ENCODE measurements around the gene YIPF1.

Gene YIPF1

GRCh38 chr1:53929246-53929960, 39.8 kb upstream of the YIPF1 start:
- no peak for TF ChIP-seq CTCF (IDR thresholded peaks at IDR 0.05)
- Histone ChIP-seq H3K4me3 (no peak overlapping the region), H3K27ac (no peak overlapping the region)
- DNase-seq (ENCODE audit: low spot score): no peak

GRCh38 chr1:53927376-53927881, 37.8 kb upstream of the YIPF1 start:
- no peak for DNase-seq (ENCODE audit: low spot score)
- Histone ChIP-seq H3K27ac (no peak overlapping the region), H3K4me3 (no peak overlapping the region)
- no peak for TF ChIP-seq CTCF (IDR thresholded peaks at IDR 0.05)

GRCh38 chr1:53919675-53920066, 30.1 kb upstream of the YIPF1 start:
- DNase-seq (ENCODE audit: low spot score): no peak
- H3K4me3 ChIP-seq: no peak overlapping the region
- TF ChIP-seq CTCF (IDR thresholded peaks at IDR 0.05): no peak
- H3K27ac ChIP-seq: no peak overlapping the region

- no peak for TF ChIP-seq CTCF (IDR thresholded peaks at IDR 0.05)
- DNase-seq (ENCODE audit: low spot score): no peak
- Histone ChIP-seq H3K4me3 (no peak overlapping the region), H3K27ac (no peak overlapping the region)
These were observed 28.7 kb upstream of the YIPF1 start for GRCh38 chr1:53918343-53918742.

DNA sequence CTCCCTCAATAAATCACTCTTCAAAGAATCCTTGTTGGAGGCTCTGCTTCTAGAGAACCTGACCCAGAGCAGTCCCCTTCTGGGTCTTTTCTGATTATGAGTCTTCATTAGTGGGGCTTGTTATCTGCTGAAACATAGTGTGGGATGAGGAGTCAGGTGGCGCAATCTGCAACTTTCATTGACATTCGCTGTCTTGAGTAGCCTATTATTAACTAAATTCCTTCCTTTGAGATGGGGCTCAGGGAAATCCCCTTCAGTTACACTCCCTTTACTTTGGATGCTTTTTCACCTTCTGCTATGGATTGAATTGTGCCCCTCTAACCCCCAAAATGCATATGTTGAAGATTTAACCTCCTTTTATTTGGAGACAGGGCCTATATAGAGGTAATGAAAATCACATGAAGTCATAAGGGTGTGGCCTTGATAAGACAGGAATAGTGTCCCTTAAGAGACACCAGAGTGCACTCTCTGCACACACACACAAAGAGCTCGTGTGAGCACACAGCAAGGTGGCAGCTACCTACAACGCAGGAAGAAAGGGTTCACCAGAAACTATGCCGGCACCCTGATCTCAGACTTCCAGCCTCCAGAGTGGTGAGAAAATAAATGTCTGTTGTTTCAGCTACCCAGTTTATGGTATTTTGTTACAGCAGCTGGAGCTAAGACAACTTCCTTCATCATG, 23.9 kb upstream of the YIPF1 start:
- no peak for DNase-seq (ENCODE audit: low spot score)
- no peak for TF ChIP-seq CTCF (IDR thresholded peaks at IDR 0.05)
- no peak overlapping the region for H3K27ac ChIP-seq
- H3K4me3 ChIP-seq: no peak overlapping the region

DNA sequence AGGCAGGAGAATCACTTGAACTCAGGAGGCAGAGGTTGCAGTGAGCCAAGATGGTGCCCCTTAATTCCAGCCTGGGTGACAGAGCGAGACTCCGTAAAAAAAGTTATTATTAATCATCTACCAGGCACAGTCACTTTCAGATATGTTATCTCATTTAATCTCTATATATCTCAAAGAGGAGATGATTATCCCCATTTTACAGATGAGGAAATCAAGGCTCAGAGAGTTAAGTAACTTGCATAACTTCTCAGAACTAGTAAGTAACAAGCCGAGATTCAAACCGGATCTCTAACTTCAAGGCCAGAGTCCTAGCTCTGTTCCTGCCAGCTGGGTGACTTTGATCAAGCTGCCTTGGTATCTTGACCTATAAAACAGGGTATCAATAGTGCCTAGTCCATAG, 21.8 kb upstream of the YIPF1 start:
- TF ChIP-seq CTCF (IDR thresholded peaks at IDR 0.05): no peak
- Histone ChIP-seq H3K27ac (no peak overlapping the region), H3K4me3 (no peak overlapping the region)
- no peak for DNase-seq (ENCODE audit: low spot score)

GRCh38 chr1:53909946-53910345, 20.3 kb upstream of the YIPF1 start:
- Histone ChIP-seq H3K27ac (no peak overlapping the region), H3K4me3 (no peak overlapping the region)
- no peak for DNase-seq (ENCODE audit: low spot score)
- TF ChIP-seq CTCF (IDR thresholded peaks at IDR 0.05): no peak

Measured in coronary artery (tissue), 2 donors.